H9 (cell line): Measurements from ENCODE around the gene FAM241A. TPM values are rescaled to one million over a fixed set of nuclear protein-coding genes. Genes with fewer than 3 reads are reported as not detected.

Experiments
- DNase-seq: peaks from one replicate; pipeline ENCODE4 v3.0.0-alpha.2; 2017
- H2AFZ ChIP-seq: one replicate; pipeline ENCODE4 v1.6.1; 2013; ENCODE audit warnings: mild to moderate bottlenecking, low read length, control low read depth, moderate library complexity
- H2AK5ac ChIP-seq: 2 replicates; pipeline ENCODE4 v1.6.1; 2013; ENCODE audit warnings: low read length, control low read depth, mixed read lengths; ENCODE audit not compliant: insufficient read length
- H2BK120ac ChIP-seq: one replicate; pipeline ENCODE4 v1.6.1; 2013; ENCODE audit warnings: low read depth, mild to moderate bottlenecking, low read length, control low read depth, inconsistent platforms; ENCODE audit not compliant: poor library complexity, severe bottlenecking
- H2BK12ac ChIP-seq: 2 replicates; pipeline ENCODE4 v1.6.1; 2013; ENCODE audit warnings: low read length, control low read depth, mixed read lengths, low read depth; ENCODE audit not compliant: insufficient read length
- H2BK15ac ChIP-seq: 2 replicates; pipeline ENCODE4 v1.6.1; 2013; ENCODE audit warnings: low read depth, low read length, control low read depth
- H2BK20ac ChIP-seq: one replicate; pipeline ENCODE4 v1.6.1; 2013; ENCODE audit warnings: low read depth, mild to moderate bottlenecking, low read length, control low read depth, inconsistent platforms; ENCODE audit not compliant: poor library complexity, severe bottlenecking
- H2BK5ac ChIP-seq: 2 replicates; pipeline ENCODE4 v1.6.1; 2013; ENCODE audit warnings: low read length, control low read depth, mixed read lengths; ENCODE audit not compliant: insufficient read length
- H3K14ac ChIP-seq: 2 replicates; pipeline ENCODE4 v1.6.1; 2013; ENCODE audit warnings: low read length, control low read depth; ENCODE audit not compliant: insufficient read depth
- H3K18ac ChIP-seq: 2 replicates; pipeline ENCODE4 v1.6.1; 2013; ENCODE audit warnings: low read depth, mild to moderate bottlenecking, mixed read lengths, low read length, control low read depth; ENCODE audit not compliant: insufficient read length
- H3K23ac ChIP-seq: 2 replicates; pipeline ENCODE4 v1.6.1; 2013; ENCODE audit warnings: low read length, control low read depth, mixed read lengths, low read depth; ENCODE audit not compliant: insufficient read length
- H3K23me2 ChIP-seq: 2 replicates; pipeline ENCODE4 v1.6.1; 2013; ENCODE audit warnings: low read depth, mild to moderate bottlenecking, mixed read lengths, low read length, control low read depth; ENCODE audit not compliant: insufficient read length, poor library complexity, severe bottlenecking
- H3K27ac ChIP-seq: 2 replicates; pipeline ENCODE4 v1.5.1; 2013; ENCODE audit warnings: low read length, control low read depth, mixed read lengths, low read depth; ENCODE audit not compliant: insufficient read length
- H3K27me3 ChIP-seq: 2 replicates; pipeline ENCODE4 v1.6.1; 2013; ENCODE audit warnings: low read length, control low read depth, inconsistent platforms; ENCODE audit not compliant: insufficient read depth
- H3K4ac ChIP-seq: 2 replicates; pipeline ENCODE4 v1.6.1; 2013; ENCODE audit warnings: low read depth, mild to moderate bottlenecking, control low read depth, inconsistent platforms, low read length, moderate library complexity
- H3K4me1 ChIP-seq: 2 replicates; pipeline ENCODE4 v1.6.1; 2013; ENCODE audit warnings: low read length, control low read depth, inconsistent platforms; ENCODE audit not compliant: insufficient read depth
- H3K4me2 ChIP-seq: 2 replicates; pipeline ENCODE4 v1.6.1; 2013; ENCODE audit warnings: low read length, control low read depth, mixed read lengths; ENCODE audit not compliant: insufficient read length, insufficient read depth
- H3K56ac ChIP-seq: 2 replicates; pipeline ENCODE4 v1.6.1; 2013; ENCODE audit warnings: low read depth, mild to moderate bottlenecking, mixed read lengths, low read length, control low read depth; ENCODE audit not compliant: insufficient read length
- H3K79me1 ChIP-seq: 2 replicates; pipeline ENCODE4 v1.6.1; 2013; ENCODE audit warnings: low read depth, mild to moderate bottlenecking, moderate library complexity, low read length, control low read depth, inconsistent platforms; ENCODE audit not compliant: insufficient read depth, poor library complexity, severe bottlenecking
- H3K79me2 ChIP-seq: 2 replicates; pipeline ENCODE4 v1.6.1; 2013; ENCODE audit warnings: low read length, control low read depth, inconsistent platforms; ENCODE audit not compliant: insufficient read depth
- H3K9ac ChIP-seq: 2 replicates; pipeline ENCODE4 v1.6.1; 2013; ENCODE audit warnings: low read length, control low read depth, mixed read lengths; ENCODE audit not compliant: insufficient read length; ENCODE audit errors: extremely low read depth
- H3K9me3 ChIP-seq: one replicate; pipeline ENCODE4 v1.6.1; 2013; ENCODE audit warnings: low read depth, low read length, inconsistent platforms; ENCODE audit not compliant: control insufficient read depth
- H3T11ph ChIP-seq: one replicate; pipeline ENCODE4 v1.6.1; 2013; ENCODE audit warnings: mild to moderate bottlenecking, low read length, control low read depth, inconsistent platforms
- H4K20me1 ChIP-seq: one replicate; pipeline ENCODE4 v1.6.1; 2013; ENCODE audit not compliant: control insufficient read depth, insufficient read length, insufficient read depth
- H4K5ac ChIP-seq: 2 replicates; pipeline ENCODE4 v1.6.1; 2013; ENCODE audit warnings: low read depth, mild to moderate bottlenecking, mixed read lengths, low read length, control low read depth; ENCODE audit not compliant: insufficient read length
- H4K8ac ChIP-seq: replicated peaks from 2 replicates; pipeline ENCODE4 v1.6.1; 2013; ENCODE audit warnings: low read length, control low read depth, mixed read lengths, low read depth; ENCODE audit not compliant: insufficient read length
- H4K91ac ChIP-seq: 2 replicates; pipeline ENCODE4 v1.6.1; 2013; ENCODE audit warnings: low read depth, mild to moderate bottlenecking, moderate library complexity, mixed read lengths, low read length, control low read depth; ENCODE audit not compliant: insufficient read length
- H3K27ac Mint-ChIP-seq, 3 experiments: 2 replicates in 2 of 3; 3 replicates in 1 of 3; pipeline ENCODE4 v1.8.0; 2020 to 2021; ENCODE audit warnings: mixed read lengths in 3 of 3, mild to moderate bottlenecking in 1 of 3, moderate library complexity in 1 of 3
- H3K27me3 Mint-ChIP-seq: 2 replicates; pipeline ENCODE4 v1.8.0; 2021; ENCODE audit warnings: low read depth, mild to moderate bottlenecking, moderate library complexity, mixed read lengths
- H3K36me3 Mint-ChIP-seq, 3 experiments: 2 replicates in 2 of 3; 3 replicates in 1 of 3; pipeline ENCODE4 v1.8.0; 2020 to 2021; ENCODE audit warnings: low read depth in 3 of 3, mixed read lengths in 3 of 3; ENCODE audit not compliant: insufficient read depth in 1 of 3
- H3K4me1 Mint-ChIP-seq, 2 experiments: 2 replicates each; pipeline ENCODE4 v1.8.0; 2020; ENCODE audit warnings: mixed read lengths in 2 of 2
- H3K4me3 Mint-ChIP-seq, 2 experiments: 2 replicates in 1 of 2; 3 replicates in 1 of 2; pipeline ENCODE4 v1.8.0; 2020 to 2021; ENCODE audit warnings: mild to moderate bottlenecking in 2 of 2, mixed read lengths in 2 of 2, moderate library complexity in 1 of 2
- H3K9me3 Mint-ChIP-seq, 2 experiments: 2 replicates in 1 of 2; 3 replicates in 1 of 2; pipeline ENCODE4 v1.8.0; 2020; ENCODE audit warnings: mild to moderate bottlenecking in 2 of 2, mixed read lengths in 2 of 2, moderate library complexity in 1 of 2
- total RNA-seq: library from RNA; stranded (reverse); gene quantifications from 2 replicates; pipeline ENCODE4 v1.2.1, GENCODE V29; 2021
- TF ChIP-seq, protein P1 (sequence below): fragments of 200-600 bp; sonication (generic); conservative IDR thresholded peaks from 3 replicates; pipeline ENCODE4 v1.8.0; 2021; ENCODE audit warnings: antibody characterized with exemption, mild to moderate bottlenecking

The FAM241A gene
- total RNA-seq, 1 experiment from 2014 or later = 0.13 TPM

DNA sequence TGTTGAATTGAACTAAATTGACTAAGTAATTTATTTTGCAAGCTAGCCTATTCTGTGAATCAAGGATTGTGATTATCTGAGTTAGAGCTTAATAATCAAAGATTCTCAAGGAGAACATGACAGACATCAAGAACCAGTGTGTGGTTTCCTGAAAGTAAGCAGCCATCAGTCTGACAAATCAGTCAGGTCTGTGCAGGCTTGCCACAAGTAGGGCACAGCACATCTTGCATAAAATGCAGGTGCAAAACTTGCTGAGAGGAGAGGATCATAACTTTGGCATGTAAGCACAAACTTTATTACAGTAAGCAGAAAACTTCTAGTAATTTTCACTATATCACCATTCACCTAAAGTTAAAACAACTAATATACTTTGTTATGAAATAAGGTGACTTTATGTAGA lies 22.5 kb downstream of the FAM241A start:
- Histone ChIP-seq H4K5ac (no peak overlapping the region), H3K27ac (no peak overlapping the region), H2BK120ac (no peak overlapping the region), H2BK5ac (no peak overlapping the region), H3K18ac (no peak overlapping the region), H3K4me1 (no peaks in the 10 kb centered on the region), H3K9ac (no peak overlapping the region), H3K4ac (no peak overlapping the region), H2AFZ (no peak overlapping the region), H3K79me1 (no peaks in the 10 kb centered on the region), H3K27me3 (no peaks in the 10 kb centered on the region), H4K91ac (no peak overlapping the region), H4K8ac (no peak overlapping the region), H2BK12ac (no peak overlapping the region), H3K23ac (no peak overlapping the region), H3K23me2 (no peaks in the 10 kb centered on the region), H3K56ac (no peak overlapping the region), H3K79me2 (no peaks in the 10 kb centered on the region), H2AK5ac (no peak overlapping the region), H2BK20ac (no peak overlapping the region), H4K20me1 (no peaks in the 10 kb centered on the region), H3K14ac (no peak overlapping the region), H3T11ph (no peak overlapping the region), H3K4me2 (no peak overlapping the region), H2BK15ac (no peak overlapping the region), H3K9me3 (no peaks in the 10 kb centered on the region)
- Mint-ChIP-seq H3K27ac (no peak overlapping the region), H3K36me3 (no peaks in the 10 kb centered on the region), H3K4me3 (no peak overlapping the region), H3K9me3 (no peaks in the 10 kb centered on the region; a peak in 3 of 5 replicates), H3K27me3 (no peaks in the 10 kb centered on the region; the same call in 1 of the 2 replicates), H3K4me1 (no peaks in the 10 kb centered on the region)
- DNase-seq = no peak
- TF ChIP-seq, protein P1, sequence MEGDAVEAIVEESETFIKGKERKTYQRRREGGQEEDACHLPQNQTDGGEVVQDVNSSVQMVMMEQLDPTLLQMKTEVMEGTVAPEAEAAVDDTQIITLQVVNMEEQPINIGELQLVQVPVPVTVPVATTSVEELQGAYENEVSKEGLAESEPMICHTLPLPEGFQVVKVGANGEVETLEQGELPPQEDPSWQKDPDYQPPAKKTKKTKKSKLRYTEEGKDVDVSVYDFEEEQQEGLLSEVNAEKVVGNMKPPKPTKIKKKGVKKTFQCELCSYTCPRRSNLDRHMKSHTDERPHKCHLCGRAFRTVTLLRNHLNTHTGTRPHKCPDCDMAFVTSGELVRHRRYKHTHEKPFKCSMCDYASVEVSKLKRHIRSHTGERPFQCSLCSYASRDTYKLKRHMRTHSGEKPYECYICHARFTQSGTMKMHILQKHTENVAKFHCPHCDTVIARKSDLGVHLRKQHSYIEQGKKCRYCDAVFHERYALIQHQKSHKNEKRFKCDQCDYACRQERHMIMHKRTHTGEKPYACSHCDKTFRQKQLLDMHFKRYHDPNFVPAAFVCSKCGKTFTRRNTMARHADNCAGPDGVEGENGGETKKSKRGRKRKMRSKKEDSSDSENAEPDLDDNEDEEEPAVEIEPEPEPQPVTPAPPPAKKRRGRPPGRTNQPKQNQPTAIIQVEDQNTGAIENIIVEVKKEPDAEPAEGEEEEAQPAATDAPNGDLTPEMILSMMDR = no peak
